ENCODE measurements around the gene ASAP2. TPM values are rescaled to one million over a fixed set of nuclear protein-coding genes. Genes with fewer than 3 reads are reported as not detected.

The ASAP2 gene
- polyA plus RNA-seq, 1 donor (not counting 4 experiments of a cell fraction or from before 2014, with no cell fraction given) = 54.2 TPM

- dilution Hi-C loops (cut with MboI; ENCODE audit: extremely low pct_ligation_motif_present, low sequenced_read_pairs) = no loop called here
- peak overlapping the region; percentile 16 to 48 (median 41) for H3K4me3 ChIP-seq (ENCODE audit: control insufficient read depth in 2 of 3, extremely low read depth in 1 of 3, insufficient read depth in 2 of 3, low read depth in 1 of 3, low read length in 3 of 3)
- FAIRE-seq (no peak), DNase-seq (ENCODE audit: low read depth, low spot score) (no peak)
- no peaks in the 10 kb centered on the region for H3K9me3 ChIP-seq (ENCODE audit: control insufficient read depth, low read depth, low read length)
- peaks cover 0 to 9% of the 10 kb centered on the region in 2 experiments for H3K36me3 ChIP-seq (ENCODE audit: control insufficient read depth in 2 of 2, extremely low read depth in 1 of 2, insufficient read depth in 2 of 2, low read length in 2 of 2)
- no peaks in the 10 kb centered on the region for H3K27me3 ChIP-seq (ENCODE audit: control insufficient read depth, extremely low read depth, insufficient read depth, low read length)
- peaks cover 85% of the 10 kb centered on the region for H3K79me2 ChIP-seq (ENCODE audit: control insufficient read depth, insufficient read depth, low read length)
- peak overlapping the region; percentile 97 for H3K27ac ChIP-seq (ENCODE audit: control insufficient read depth, insufficient read depth, low read length)
- peaks cover 84% of the 10 kb centered on the region for H3K4me1 ChIP-seq (ENCODE audit: control insufficient read depth, extremely low read depth, insufficient read depth, low read length)
- no peak overlapping the region for H2AFZ ChIP-seq (ENCODE audit: control insufficient read depth, low read length)
- H3K9me1 ChIP-seq (ENCODE audit: control insufficient read depth, extremely low read depth, insufficient read depth, low read length) = peaks cover 3% of the 10 kb centered on the region
- no peaks in the 10 kb centered on the region for H4K20me1 ChIP-seq (ENCODE audit: control insufficient read depth, extremely low read depth, insufficient read depth, low read length)
- peak overlapping the region; percentile 87 for H3K4me2 ChIP-seq (ENCODE audit: control insufficient read depth, extremely low read depth, insufficient read depth, low read depth, low read length)
- H3K9ac ChIP-seq (ENCODE audit: control insufficient read depth, extremely low read depth, insufficient read depth, low read length) = peak overlapping the region; percentile 85
- TF ChIP-seq CTCF (optimal IDR thresholded peaks at IDR 0.05 in 1 of 3, IDR thresholded peaks at IDR 0.05 in 1 of 3, conservative IDR thresholded peaks at IDR 0.05 in 1 of 3; ENCODE audit: extremely low read depth in 1 of 3, insufficient read depth in 2 of 3, low read length in 3 of 3) (no peak), EZH2 (IDR thresholded peaks at IDR 0.05; ENCODE audit: low read length) (no peak)
Observed at GRCh38 chr2:9236045-9236344, 29.4 kb downstream of the ASAP2 start.

- H4K20me1 ChIP-seq (ENCODE audit: control insufficient read depth, extremely low read depth, insufficient read depth, low read length) = no peaks in the 10 kb centered on the region
- peak overlapping the region in 2 of 3 experiments; percentile 12 to 43 for H3K4me3 ChIP-seq (ENCODE audit: control insufficient read depth in 2 of 3, extremely low read depth in 1 of 3, insufficient read depth in 2 of 3, low read depth in 1 of 3, low read length in 3 of 3)
- DNase-seq (ENCODE audit: low read depth, low spot score) (no peak), FAIRE-seq (no peak)
- peak overlapping the region; percentile 51 for H3K9ac ChIP-seq (ENCODE audit: control insufficient read depth, extremely low read depth, insufficient read depth, low read length)
- H3K27me3 ChIP-seq (ENCODE audit: control insufficient read depth, extremely low read depth, insufficient read depth, low read length) = no peaks in the 10 kb centered on the region
- peak overlapping the region; percentile 87 for H3K4me2 ChIP-seq (ENCODE audit: control insufficient read depth, extremely low read depth, insufficient read depth, low read depth, low read length)
- peaks cover 76% of the 10 kb centered on the region for H3K4me1 ChIP-seq (ENCODE audit: control insufficient read depth, extremely low read depth, insufficient read depth, low read length)
- dilution Hi-C loops (cut with MboI; ENCODE audit: extremely low pct_ligation_motif_present, low sequenced_read_pairs) = no loop called here
- TF ChIP-seq EZH2 (IDR thresholded peaks at IDR 0.05; ENCODE audit: low read length) (no peak), CTCF (optimal IDR thresholded peaks at IDR 0.05 in 1 of 3, IDR thresholded peaks at IDR 0.05 in 1 of 3, conservative IDR thresholded peaks at IDR 0.05 in 1 of 3; ENCODE audit: extremely low read depth in 1 of 3, insufficient read depth in 2 of 3, low read length in 3 of 3) (no peak)
- no peak overlapping the region for H2AFZ ChIP-seq (ENCODE audit: control insufficient read depth, low read length)
- no peaks in the 10 kb centered on the region for H3K9me3 ChIP-seq (ENCODE audit: control insufficient read depth, low read depth, low read length)
- peak overlapping the region; percentile 97 for H3K27ac ChIP-seq (ENCODE audit: control insufficient read depth, insufficient read depth, low read length)
- no peaks in the 10 kb centered on the region for H3K9me1 ChIP-seq (ENCODE audit: control insufficient read depth, extremely low read depth, insufficient read depth, low read length)
- H3K79me2 ChIP-seq (ENCODE audit: control insufficient read depth, insufficient read depth, low read length) = peaks cover 85% of the 10 kb centered on the region
- peaks cover 0 to 13% of the 10 kb centered on the region in 2 experiments for H3K36me3 ChIP-seq (ENCODE audit: control insufficient read depth in 2 of 2, extremely low read depth in 1 of 2, insufficient read depth in 2 of 2, low read length in 2 of 2)
Observed at GRCh38 chr2:9236867-9237266, 30.3 kb downstream of the ASAP2 start.
